Neuronal stem cell (in vitro differentiated cells): ENCODE data around the gene UBE2J2.

ENCODE experiments used
- DNase-seq: peaks from one replicate; pipeline ENCODE4 v3.0.0-alpha.2; 2013; ENCODE audit warnings: low spot score
- H2AFZ ChIP-seq: one replicate; pipeline ENCODE4 v1.6.1; 2013; ENCODE audit warnings: mild to moderate bottlenecking, low read length, inconsistent platforms
- H2AK5ac ChIP-seq: 2 replicates; pipeline ENCODE4 v1.6.1; 2013; ENCODE audit warnings: low read depth, mild to moderate bottlenecking, inconsistent platforms, low read length, moderate library complexity, mixed read lengths
- H2BK120ac ChIP-seq: 2 replicates; pipeline ENCODE4 v1.6.1; 2013; ENCODE audit warnings: low read depth, mild to moderate bottlenecking, inconsistent platforms, low read length, moderate library complexity, mixed read lengths
- H2BK12ac ChIP-seq: one replicate; pipeline ENCODE4 v1.6.1; 2013; ENCODE audit warnings: low read length, inconsistent platforms
- H2BK15ac ChIP-seq: 2 replicates; pipeline ENCODE4 v1.6.1; 2013; ENCODE audit warnings: mild to moderate bottlenecking, low read length, inconsistent platforms, mixed read lengths
- H2BK5ac ChIP-seq: one replicate; pipeline ENCODE4 v1.6.1; 2013; ENCODE audit warnings: inconsistent platforms, mild to moderate bottlenecking, low read length, moderate library complexity
- H3K14ac ChIP-seq: one replicate; pipeline ENCODE4 v1.6.1; 2013; ENCODE audit warnings: low read length, inconsistent platforms
- H3K18ac ChIP-seq: 2 replicates; pipeline ENCODE4 v1.6.1; 2013; ENCODE audit warnings: low read length, inconsistent platforms
- H3K23ac ChIP-seq: 2 replicates; pipeline ENCODE4 v1.6.1; 2013; ENCODE audit warnings: low read depth, mild to moderate bottlenecking, mixed read lengths, low read length, inconsistent platforms; ENCODE audit not compliant: poor library complexity
- H3K27ac ChIP-seq: replicated peaks from 3 replicates; pipeline ENCODE4 v1.5.1; 2013; ENCODE audit warnings: low read length, inconsistent platforms
- H3K27me3 ChIP-seq, 3 experiments: 2 replicates each; pipeline ENCODE4 v1.6.1; 2013; ENCODE audit warnings: low read length in 3 of 3, mild to moderate bottlenecking in 2 of 3, inconsistent platforms in 1 of 3, low read depth in 1 of 3, mixed read lengths in 1 of 3, moderate library complexity in 1 of 3; ENCODE audit not compliant: control insufficient read depth in 3 of 3, insufficient read depth in 3 of 3
- H3K36me3 ChIP-seq, 2 donors: replicated peaks in 1 of 2; 2 replicates each; pipeline ENCODE4 v1.6.1; 2013; ENCODE audit warnings: low read length in 2 of 2; ENCODE audit not compliant: control insufficient read depth in 2 of 2, insufficient read depth in 2 of 2
- H3K4ac ChIP-seq: 2 replicates; pipeline ENCODE4 v1.6.1; 2013; ENCODE audit warnings: inconsistent platforms, mild to moderate bottlenecking, low read length, moderate library complexity
- H3K4me1 ChIP-seq, 2 donors: 1 replicate in 1 of 2; 2 replicates in 1 of 2; pipeline ENCODE4 v1.6.1; 2013; ENCODE audit warnings: low read length in 2 of 2, low read depth in 1 of 2; ENCODE audit not compliant: control insufficient read depth in 2 of 2, insufficient read depth in 1 of 2
- H3K4me2 ChIP-seq: one replicate; pipeline ENCODE4 v1.6.1; 2013; ENCODE audit warnings: mild to moderate bottlenecking, low read length, inconsistent platforms; ENCODE audit not compliant: insufficient read depth, poor library complexity, severe bottlenecking
- H3K4me3 ChIP-seq, 2 donors: 2 replicates each; pipeline ENCODE4 v1.5.1; 2013; ENCODE audit warnings: low read length in 2 of 2, mild to moderate bottlenecking in 2 of 2, inconsistent platforms in 1 of 2, moderate library complexity in 1 of 2
- H3K79me1 ChIP-seq: one replicate; pipeline ENCODE4 v1.6.1; 2013; ENCODE audit warnings: low read depth, mild to moderate bottlenecking, inconsistent platforms, low read length, moderate library complexity
- H3K9ac ChIP-seq: one replicate; pipeline ENCODE4 v1.6.1; 2013; ENCODE audit warnings: mild to moderate bottlenecking, low read depth, low read length, inconsistent platforms; ENCODE audit not compliant: poor library complexity
- H3K9me3 ChIP-seq, 2 donors: replicated peaks in 1 of 2; 2 replicates each; pipeline versions ENCODE3 to v1.6.1; 2013; ENCODE audit warnings: low read length in 2 of 2, mild to moderate bottlenecking in 2 of 2, inconsistent platforms in 1 of 2, low read depth in 1 of 2, mixed read lengths in 1 of 2, moderate library complexity in 1 of 2; ENCODE audit not compliant: control insufficient read depth in 2 of 2, insufficient read depth in 1 of 2
- H4K8ac ChIP-seq: one replicate; pipeline ENCODE4 v1.6.1; 2013; ENCODE audit warnings: low read depth, mild to moderate bottlenecking, inconsistent platforms, low read length, moderate library complexity
- H4K91ac ChIP-seq: one replicate; pipeline ENCODE4 v1.6.1; 2013; ENCODE audit warnings: low read length, low read depth, mild to moderate bottlenecking, inconsistent platforms; ENCODE audit not compliant: poor library complexity
- WGBS, 2 donors: extraction: QIAGEN DNeasy Blood & Tissue Kit; methylation state at CpG; one replicate each; pipeline ENCODE4 v1.1.7; 2013; ENCODE audit warnings: missing lambda C conversion rate in 2 of 2, mixed read lengths in 1 of 2; ENCODE audit not compliant: insufficient read length in 2 of 2, insufficient replicate concordance in 1 of 2; ENCODE audit errors: extremely low coverage in 2 of 2; 5-methylcytosine and 5-hydroxymethylcytosine counted together

UBE2J2 gene

DNA sequence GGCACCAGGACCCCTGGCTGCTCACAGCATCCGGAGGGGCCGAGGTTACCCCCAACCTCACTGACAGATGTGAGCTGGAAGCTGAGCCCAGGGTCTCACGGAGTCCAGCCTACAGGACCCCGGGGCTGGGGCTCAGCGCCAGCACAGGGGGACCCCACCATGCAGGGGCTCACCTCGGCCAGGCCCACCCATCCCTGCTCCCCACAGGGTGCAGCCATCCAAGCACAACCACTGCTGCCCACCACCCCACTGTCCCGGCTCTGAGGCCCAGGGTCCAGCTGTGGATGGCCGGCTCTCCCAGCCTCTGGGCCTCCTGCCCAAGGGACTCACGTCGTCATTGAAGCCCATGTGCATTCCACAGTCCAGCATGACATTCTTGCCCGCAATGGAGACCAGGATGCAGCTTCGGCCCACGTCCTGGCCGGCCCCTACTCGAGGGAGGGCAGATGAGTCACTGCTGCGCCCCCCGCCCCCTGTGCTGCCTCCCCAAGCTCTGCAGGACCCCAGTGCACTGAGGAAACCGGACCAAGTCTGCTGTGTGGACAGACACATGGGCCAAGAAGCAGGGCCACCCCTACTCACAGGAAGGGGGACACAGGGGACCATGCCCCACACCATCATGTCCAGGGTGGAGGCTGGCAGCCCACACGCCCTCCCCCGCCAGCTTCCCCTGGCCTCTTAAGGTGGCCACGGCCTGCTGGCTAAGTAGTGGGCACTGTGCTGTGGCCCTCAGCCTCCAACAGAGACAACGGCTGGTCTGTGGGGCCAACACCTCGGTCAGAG is 47.2 kb upstream of the UBE2J2 start:
- no peak overlapping the region for H3K4ac ChIP-seq
- no peak overlapping the region for H3K4me3 ChIP-seq
- no CpG with 5 or more reads among the region's 23 CpGs for WGBS, 2 donors
- H2AFZ ChIP-seq: no peak overlapping the region
- H3K23ac ChIP-seq: peak overlapping the region; percentile 80
- H3K9me3 ChIP-seq: no peaks in the 10 kb centered on the region
- H3K9ac ChIP-seq: peak overlapping the region; percentile 60
- no peak overlapping the region for H2AK5ac ChIP-seq
- H2BK15ac ChIP-seq: no peak overlapping the region
- H4K91ac ChIP-seq: no peak overlapping the region
- H3K14ac ChIP-seq: no peak overlapping the region
- no peak overlapping the region for H3K27ac ChIP-seq
- no peak overlapping the region for H2BK5ac ChIP-seq
- H3K79me1 ChIP-seq: peaks cover 59% of the 10 kb centered on the region
- no peak overlapping the region for H3K18ac ChIP-seq
- no peak overlapping the region for H4K8ac ChIP-seq
- no peak overlapping the region for H2BK12ac ChIP-seq
- no peaks in the 10 kb centered on the region for H3K27me3 ChIP-seq
- H2BK120ac ChIP-seq: no peak overlapping the region
- DNase-seq: no peak
- H3K4me2 ChIP-seq: no peak overlapping the region
- peaks cover 22 to 70% of the 10 kb centered on the region in 2 donors for H3K36me3 ChIP-seq
- H3K4me1 ChIP-seq: peaks cover 13 to 16% of the 10 kb centered on the region in 2 donors

DNA sequence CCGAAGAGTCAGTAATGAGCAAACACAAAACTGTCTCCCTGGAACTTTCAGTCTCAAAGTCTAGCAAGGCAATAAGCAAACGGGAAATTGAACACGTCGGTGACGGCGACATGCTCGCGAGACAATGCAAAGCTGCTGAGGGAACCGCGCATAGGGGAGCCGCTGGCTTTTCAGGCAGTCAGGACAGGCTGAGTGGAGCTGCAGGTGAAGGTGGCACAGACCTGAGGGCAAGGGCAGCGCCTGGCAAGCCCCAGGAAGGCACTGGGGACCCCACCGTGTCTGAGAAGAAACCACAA is 45.9 kb upstream of the UBE2J2 start:
- Histone ChIP-seq H3K79me1 (peaks cover 53% of the 10 kb centered on the region), H2BK5ac (no peak overlapping the region), H2BK120ac (no peak overlapping the region), H2BK15ac (no peak overlapping the region), H2BK12ac (no peak overlapping the region), H3K4me3 (no peak overlapping the region), H3K9me3 (no peaks in the 10 kb centered on the region), H2AK5ac (no peak overlapping the region), H3K36me3 (peaks cover 29 to 79% of the 10 kb centered on the region in 2 donors), H3K4me2 (no peak overlapping the region), H4K91ac (no peak overlapping the region), H3K23ac (no peak overlapping the region), H3K27me3 (no peaks in the 10 kb centered on the region), H4K8ac (no peak overlapping the region), H3K4me1 (peaks cover 9 to 10% of the 10 kb centered on the region in 2 donors), H3K18ac (no peak overlapping the region), H3K4ac (no peak overlapping the region), H3K27ac (no peak overlapping the region), H2AFZ (no peak overlapping the region), H3K9ac (no peak overlapping the region), H3K14ac (no peak overlapping the region)
- no CpG with 5 or more reads among the region's 13 CpGs for WGBS, 2 donors
- DNase-seq: no peak

DNA sequence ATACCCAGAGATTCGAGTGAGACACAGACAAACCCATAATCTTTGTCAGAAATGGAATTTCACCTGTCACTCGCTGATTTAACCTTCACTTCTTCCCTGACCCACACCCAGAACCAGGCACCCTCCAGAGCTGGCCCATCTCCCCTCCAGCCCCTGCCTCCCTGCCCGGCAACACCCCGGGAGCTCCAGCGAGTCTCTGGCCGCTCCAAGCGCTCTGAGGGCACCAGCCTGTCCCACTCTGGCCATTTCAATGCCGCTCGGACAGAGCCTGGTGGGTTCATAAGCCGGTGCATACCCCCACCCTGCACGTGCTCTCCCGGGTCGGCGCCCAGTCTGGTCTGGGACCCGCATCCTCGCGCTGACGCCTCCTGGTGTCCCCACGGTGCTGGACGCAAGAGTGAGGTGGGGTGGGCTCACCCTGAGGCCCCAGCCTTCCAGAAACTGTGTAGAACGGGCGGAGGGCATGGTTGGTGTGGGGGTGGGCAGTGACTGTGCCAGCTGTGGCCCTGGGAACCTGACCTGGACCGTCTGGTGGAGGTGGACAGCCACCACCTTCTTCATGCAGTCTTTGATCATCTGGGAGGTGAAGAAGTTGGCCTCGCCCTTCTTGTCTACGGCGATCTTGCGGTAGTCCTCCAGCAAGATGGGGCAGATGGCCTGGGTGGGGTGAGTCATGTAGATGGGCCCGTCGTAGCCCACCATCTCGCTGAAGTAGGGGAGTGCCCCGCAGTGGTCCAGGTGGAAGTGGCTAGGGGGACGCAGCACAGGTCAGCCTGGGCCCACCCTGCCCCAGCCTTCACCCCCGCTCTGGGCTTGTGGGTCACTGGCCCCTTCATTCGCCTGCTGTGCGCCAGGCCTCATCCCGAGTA is 45.4 kb upstream of the UBE2J2 start:
- H3K4me1 ChIP-seq: peaks cover 9 to 10% of the 10 kb centered on the region in 2 donors
- no peak overlapping the region for H3K4ac ChIP-seq
- H3K18ac ChIP-seq: no peak overlapping the region
- H2AK5ac ChIP-seq: peak overlapping the region; percentile 88
- peak overlapping the region; percentile 44 for H3K9ac ChIP-seq
- peaks cover 34 to 84% of the 10 kb centered on the region in 2 donors for H3K36me3 ChIP-seq
- peaks cover 50% of the 10 kb centered on the region for H3K79me1 ChIP-seq
- no peak overlapping the region for H2BK5ac ChIP-seq
- H3K9me3 ChIP-seq: no peaks in the 10 kb centered on the region
- H2BK120ac ChIP-seq: peak overlapping the region; percentile 41
- H3K4me2 ChIP-seq: no peak overlapping the region
- H3K27me3 ChIP-seq: no peaks in the 10 kb centered on the region
- H4K8ac ChIP-seq: no peak overlapping the region
- no peak for DNase-seq
- no peak overlapping the region for H3K14ac ChIP-seq
- H3K27ac ChIP-seq: no peak overlapping the region
- H4K91ac ChIP-seq: no peak overlapping the region
- no CpG with 5 or more reads among the region's 36 CpGs for WGBS, 2 donors
- H3K4me3 ChIP-seq: no peak overlapping the region
- no peak overlapping the region for H2BK12ac ChIP-seq
- no peak overlapping the region for H2AFZ ChIP-seq
- no peak overlapping the region for H3K23ac ChIP-seq
- H2BK15ac ChIP-seq: no peak overlapping the region

DNA sequence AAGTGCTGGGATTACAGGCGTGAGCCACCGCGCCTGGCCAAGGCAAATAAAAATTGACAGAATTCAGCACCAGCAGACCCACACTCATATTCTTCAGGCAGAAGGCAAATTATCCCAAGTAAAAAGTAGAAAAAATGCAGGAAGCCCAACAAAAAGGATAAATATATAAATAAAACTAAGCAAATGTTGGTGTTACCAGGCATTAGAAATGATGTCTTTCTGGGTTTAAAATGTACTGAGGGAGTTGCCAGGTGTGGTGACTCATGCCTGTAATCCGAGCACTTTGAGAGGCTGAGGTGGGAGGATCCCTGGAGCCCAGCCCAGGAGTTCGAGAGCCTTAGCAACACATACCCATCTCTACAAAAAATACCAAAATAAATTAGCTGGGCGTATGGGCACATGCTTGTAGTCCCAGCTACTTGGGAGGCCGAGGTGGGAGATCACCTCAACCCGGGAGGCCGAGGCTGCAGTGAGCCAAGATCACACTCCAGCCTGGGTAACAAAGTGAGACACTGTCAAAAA is 44.5 kb upstream of the UBE2J2 start:
- no peak overlapping the region for H4K8ac ChIP-seq
- no peak overlapping the region for H3K18ac ChIP-seq
- H2AFZ ChIP-seq: no peak overlapping the region
- H3K14ac ChIP-seq: no peak overlapping the region
- no peak overlapping the region for H3K4me3 ChIP-seq
- H2BK5ac ChIP-seq: no peak overlapping the region
- no peak overlapping the region for H3K23ac ChIP-seq
- H2AK5ac ChIP-seq: no peak overlapping the region
- no peak overlapping the region for H2BK15ac ChIP-seq
- no peak overlapping the region for H3K27ac ChIP-seq
- no CpG with 5 or more reads among the region's 9 CpGs for WGBS, 2 donors
- H3K36me3 ChIP-seq: peaks cover 42 to 90% of the 10 kb centered on the region in 2 donors
- no peak overlapping the region for H2BK120ac ChIP-seq
- DNase-seq: no peak
- no peak overlapping the region for H3K4ac ChIP-seq
- H3K4me1 ChIP-seq: peaks cover 6 to 7% of the 10 kb centered on the region in 2 donors
- no peak overlapping the region for H3K4me2 ChIP-seq
- no peaks in the 10 kb centered on the region for H3K27me3 ChIP-seq
- no peaks in the 10 kb centered on the region for H3K9me3 ChIP-seq
- H2BK12ac ChIP-seq: no peak overlapping the region
- no peak overlapping the region for H4K91ac ChIP-seq
- peaks cover 48% of the 10 kb centered on the region for H3K79me1 ChIP-seq
- no peak overlapping the region for H3K9ac ChIP-seq
